ENCODE data around the gene XYLT1. TPM values are rescaled to one million over a fixed set of nuclear protein-coding genes. Genes with fewer than 3 reads are reported as not detected.

XYLT1 gene
- total and polyA plus RNA-seq, 2 of the 8 experiments (the other 6 are each of a cell fraction or from before 2014, with no cell fraction given): 6.6 to 25.4 TPM

DNA sequence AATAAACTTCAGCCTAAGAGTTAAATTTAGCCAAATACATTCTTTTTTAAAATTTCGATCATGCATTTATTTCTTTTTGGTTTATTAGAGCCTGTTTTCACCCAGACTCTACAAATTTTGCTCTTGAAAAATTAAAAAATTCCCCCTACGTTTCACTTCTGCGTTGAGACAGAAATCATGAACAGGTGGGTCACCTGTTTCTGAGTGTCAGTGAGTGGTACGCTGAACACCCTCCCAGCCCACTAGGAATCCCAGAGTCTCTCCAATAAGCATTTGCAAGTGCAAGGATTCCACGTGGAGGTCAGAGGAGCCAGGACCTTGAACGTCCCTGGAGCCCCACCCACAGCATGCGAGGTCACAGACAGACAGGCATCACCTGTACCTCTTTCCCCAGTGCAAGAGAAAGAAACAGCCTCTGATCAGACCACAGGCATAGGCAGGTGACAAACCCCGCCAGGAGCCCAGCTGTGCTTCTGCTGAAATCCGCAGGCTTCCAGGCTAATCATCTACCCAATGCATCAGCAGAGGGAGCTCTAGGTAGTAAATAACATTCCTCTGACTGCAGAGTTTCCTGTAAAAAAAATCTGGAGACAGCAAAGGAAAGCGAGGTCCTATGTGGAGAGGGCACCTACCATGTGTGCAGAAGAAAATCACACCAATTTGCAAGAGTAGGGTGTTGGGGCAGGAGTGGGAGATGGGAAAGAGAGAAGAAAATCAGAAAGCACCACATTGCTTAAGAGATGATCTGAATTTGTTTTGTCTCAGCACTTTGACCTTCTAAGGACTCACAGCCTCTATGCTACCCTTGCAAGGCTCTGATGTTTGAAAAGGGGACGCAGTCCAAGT lies 5.9 kb upstream of the XYLT1 start:
- H3K79me1 ChIP-seq (ENCODE audit: low read depth, low read length): no peaks in the 10 kb centered on the region
- no peak overlapping the region; a peak in 1 of 7 replicates for H3K9ac ChIP-seq (replicated peaks in 1 of 4; ENCODE audit: extremely low read depth in 1 of 4, low read depth in 3 of 4, low read length in 3 of 4)
- no peak overlapping the region for H4K91ac ChIP-seq (replicated peaks; ENCODE audit: insufficient read length, low read length)
- ChIA-PET POLR2A (ENCODE audit: partially characterized antibody) (no interaction called here), CTCF (ENCODE audit: partially characterized antibody) (interaction anchor here (0.7 to 1.9 kb wide), 7 partner anchors 23 to 305 kb away, joined by 3 read pairs; no protein-coding TSS in a partner anchor)
- H3K23ac ChIP-seq (ENCODE audit: insufficient read length): no peak overlapping the region
- H2AFZ ChIP-seq (ENCODE audit: low read length): no peak overlapping the region
- no peaks in the 10 kb centered on the region; the same call in 1 of the 2 replicates for H3K23me2 ChIP-seq (ENCODE audit: low read depth, low read length)
- no peak overlapping the region for H3K14ac ChIP-seq (ENCODE audit: insufficient read length)
- peaks cover 0 to 5% (median 0%) of the 10 kb centered on the region in 4 experiments; a peak in 3 of 7 replicates for H3K27me3 ChIP-seq (replicated peaks in 1 of 4; ENCODE audit: control insufficient read depth in 3 of 4, extremely low read depth in 1 of 4, insufficient read depth in 3 of 4, low read length in 3 of 4)
- H2BK5ac ChIP-seq (ENCODE audit: low read depth, low read length): no peak overlapping the region
- no peaks in the 10 kb centered on the region for H4K20me1 ChIP-seq (replicated peaks in 1 of 2; ENCODE audit: control insufficient read depth in 1 of 2, insufficient read depth in 2 of 2, low read length in 2 of 2)
- H2BK20ac ChIP-seq (ENCODE audit: low read length): no peak overlapping the region
- H3K9me3 ChIP-seq (ENCODE audit: insufficient read depth in 2 of 2, low read depth in 1 of 2, low read length in 1 of 2): no peaks in the 10 kb centered on the region
- no peak overlapping the region; the same call in 1 of the 2 replicates for H2AK5ac ChIP-seq (ENCODE audit: low read depth, low read length)
- H3K27ac ChIP-seq (ENCODE audit: low read depth, low read length): no peak overlapping the region
- H2BK15ac ChIP-seq (ENCODE audit: low read length): peak overlapping the region; percentile 65; the same call in 1 of the 2 replicates
- no peak overlapping the region for H3K4ac ChIP-seq (replicated peaks; ENCODE audit: insufficient read length, low read depth, low read length)
- H4K8ac ChIP-seq (ENCODE audit: extremely low read depth, insufficient read depth, low read length): no peak overlapping the region
- FAIRE-seq (peak; percentile 7), DNase-seq (ENCODE audit: low read depth in 1 of 2, low spot score in 2 of 2) (peak; percentile 44 to 65)
- H3K56ac ChIP-seq (replicated peaks; ENCODE audit: insufficient read length, low read depth, low read length): no peak overlapping the region
- H3K4me3 ChIP-seq (ENCODE audit: extremely low read depth in 1 of 4, insufficient read depth in 2 of 4, low read depth in 3 of 4, low read length in 4 of 4): no peak overlapping the region
- peak overlapping the region; percentile 12; the same call in 1 of the 2 replicates for H2BK12ac ChIP-seq (ENCODE audit: low read depth, low read length)
- H3K18ac ChIP-seq (ENCODE audit: extremely low read depth, low read length): no peak overlapping the region
- H3K36me3 ChIP-seq (ENCODE audit: control insufficient read depth in 2 of 4, insufficient read depth in 4 of 4, low read length in 3 of 4): no peaks in the 10 kb centered on the region
- H4K5ac ChIP-seq (ENCODE audit: insufficient read length, low read depth, low read length): no peak overlapping the region
- H2BK120ac ChIP-seq (replicated peaks; ENCODE audit: low read depth, low read length): no peak overlapping the region
- 49% methylated on average over 11 of the region's 11 CpGs; no CpG with 5 or more reads in 1 of the 2 experiments for WGBS, 2 experiments (ENCODE audit: extremely low coverage in 1 of 2, insufficient coverage in 1 of 2, insufficient read length in 1 of 2, insufficient replicate concordance in 2 of 2, low coverage in 1 of 2, low lambda C conversion rate in 2 of 2, missing lambda C conversion rate in 1 of 2)
- no peaks in the 10 kb centered on the region for H3K79me2 ChIP-seq (ENCODE audit: control insufficient read depth in 1 of 2, insufficient read depth in 2 of 2, low read length in 2 of 2)
- H3K4me1 ChIP-seq (replicated peaks in 1 of 4; ENCODE audit: control insufficient read depth in 3 of 4, insufficient read depth in 4 of 4, low read length in 3 of 4): peaks cover 0 to 6% (median 1%) of the 10 kb centered on the region in 4 experiments; a peak in 3 of 7 replicates
- peak overlapping the region in 1 of 2 experiments; percentile 27; a peak in 1 of 4 replicates for H3K4me2 ChIP-seq (ENCODE audit: insufficient read depth in 1 of 2, low read depth in 2 of 2, low read length in 2 of 2)
- TF ChIP-seq EP300 (IDR thresholded peaks at IDR 0.05; ENCODE audit: borderline replicate concordance in 1 of 2, low read depth in 2 of 2, low read length in 2 of 2): peak in 1 of 2 experiments; percentile 32; a peak in 1 of 3 replicates
- no peak for TF ChIP-seq CEBPB (IDR thresholded peaks at IDR 0.05; ENCODE audit: low read depth, low read length)
- TF ChIP-seq CHD1 (IDR thresholded peaks at IDR 0.05; ENCODE audit: low read depth, low read length): no peak
- TF ChIP-seq SIN3A (conservative IDR thresholded peaks at IDR 0.05 in 1 of 2, IDR thresholded peaks at IDR 0.05 in 1 of 2; ENCODE audit: low read depth in 1 of 2, low read length in 2 of 2): peak; percentile 40 to 71; a peak in 2 of 4 replicates
- TF ChIP-seq, protein P1, sequence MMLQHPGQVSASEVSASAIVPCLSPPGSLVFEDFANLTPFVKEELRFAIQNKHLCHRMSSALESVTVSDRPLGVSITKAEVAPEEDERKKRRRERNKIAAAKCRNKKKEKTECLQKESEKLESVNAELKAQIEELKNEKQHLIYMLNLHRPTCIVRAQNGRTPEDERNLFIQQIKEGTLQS (IDR thresholded peaks at IDR 0.05; ENCODE audit: insufficient read depth, low read depth, low read length): no peak
- TF ChIP-seq, protein P2, sequence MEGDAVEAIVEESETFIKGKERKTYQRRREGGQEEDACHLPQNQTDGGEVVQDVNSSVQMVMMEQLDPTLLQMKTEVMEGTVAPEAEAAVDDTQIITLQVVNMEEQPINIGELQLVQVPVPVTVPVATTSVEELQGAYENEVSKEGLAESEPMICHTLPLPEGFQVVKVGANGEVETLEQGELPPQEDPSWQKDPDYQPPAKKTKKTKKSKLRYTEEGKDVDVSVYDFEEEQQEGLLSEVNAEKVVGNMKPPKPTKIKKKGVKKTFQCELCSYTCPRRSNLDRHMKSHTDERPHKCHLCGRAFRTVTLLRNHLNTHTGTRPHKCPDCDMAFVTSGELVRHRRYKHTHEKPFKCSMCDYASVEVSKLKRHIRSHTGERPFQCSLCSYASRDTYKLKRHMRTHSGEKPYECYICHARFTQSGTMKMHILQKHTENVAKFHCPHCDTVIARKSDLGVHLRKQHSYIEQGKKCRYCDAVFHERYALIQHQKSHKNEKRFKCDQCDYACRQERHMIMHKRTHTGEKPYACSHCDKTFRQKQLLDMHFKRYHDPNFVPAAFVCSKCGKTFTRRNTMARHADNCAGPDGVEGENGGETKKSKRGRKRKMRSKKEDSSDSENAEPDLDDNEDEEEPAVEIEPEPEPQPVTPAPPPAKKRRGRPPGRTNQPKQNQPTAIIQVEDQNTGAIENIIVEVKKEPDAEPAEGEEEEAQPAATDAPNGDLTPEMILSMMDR (IDR thresholded peaks at IDR 0.05; ENCODE audit: control extremely low read depth in 1 of 3, insufficient read depth in 1 of 3, low read depth in 1 of 3, low read length in 3 of 3): peak; percentile 28 to 76 (median 69)

Data from H1 (cell line).